IMR-90 (cell line): ENCODE data around the gene MTMR8. TPM values are rescaled to one million over a fixed set of nuclear protein-coding genes. Genes with fewer than 3 reads are reported as not detected.

Source experiments
- ATAC-seq: fragments of 200-7000 bp; cut with Tn5 transposase; 2 replicates; pipeline ENCODE4 v1.9.1; 2020; ENCODE audit warnings: low read depth, mild to moderate bottlenecking, moderate library complexity
- BruUV-seq: library from RNA; stranded (reverse); fragments of 400-500 nt; replicated peaks from 2 replicates; lab custom pipeline; 2021; lab: Mats Ljungman, UMichigan
- CTCF ChIA-PET: fragments of 300-600 bp; formaldehyde crosslinking; extraction: SDS; loops from one replicate; lab custom pipeline; 2021; ENCODE audit warnings: antibody characterized with exemption; lab: Yijun Ruan, JAX
- POLR2A ChIA-PET: fragments of 300-600 bp; sonication (Branson Sonifier 250); formaldehyde crosslinking; loops from one replicate; lab custom pipeline; 2022; ENCODE audit warnings: antibody characterized with exemption; ENCODE audit not compliant: unreplicated experiment; lab: Charles Lee
- DNase-seq: peaks from one replicate; pipeline ENCODE4 v3.0.0; 2013
- H2AFZ ChIP-seq: replicated peaks from 2 replicates; pipeline ENCODE3; 2013; ENCODE audit warnings: low read length, mild to moderate bottlenecking; ENCODE audit not compliant: poor library complexity
- H2AK5ac ChIP-seq: 2 replicates; pipeline ENCODE4 v1.6.1; 2013; ENCODE audit warnings: low read depth, low read length, inconsistent platforms
- H2AK9ac ChIP-seq: replicated peaks from 2 replicates; pipeline ENCODE3; 2013; ENCODE audit warnings: mild to moderate bottlenecking, low read depth, low read length, moderate library complexity; ENCODE audit not compliant: poor library complexity
- H2BK120ac ChIP-seq: 2 replicates; pipeline ENCODE4 v1.6.1; 2013; ENCODE audit warnings: low read depth, low read length, inconsistent platforms
- H2BK15ac ChIP-seq: 3 replicates; pipeline ENCODE4 v1.6.1; 2013; ENCODE audit warnings: low read depth, low read length, inconsistent platforms
- H2BK20ac ChIP-seq: 2 replicates; pipeline ENCODE4 v1.6.1; 2013; ENCODE audit warnings: low read depth, mild to moderate bottlenecking, inconsistent platforms, low read length, moderate library complexity
- H2BK5ac ChIP-seq: 2 replicates; pipeline ENCODE4 v1.6.1; 2013; ENCODE audit warnings: mild to moderate bottlenecking, low read depth, low read length, inconsistent platforms; ENCODE audit not compliant: poor library complexity, severe bottlenecking
- H3K14ac ChIP-seq: replicated peaks from 2 replicates; pipeline ENCODE4 v1.6.1; 2013; ENCODE audit warnings: low read depth, low read length, inconsistent platforms
- H3K18ac ChIP-seq: 2 replicates; pipeline ENCODE4 v1.6.1; 2013; ENCODE audit warnings: low read depth, low read length, control low read depth
- H3K23ac ChIP-seq: 2 replicates; pipeline ENCODE4 v1.6.1; 2013; ENCODE audit warnings: low read depth, low read length, inconsistent platforms
- H3K27ac ChIP-seq: 2 replicates; pipeline ENCODE4 v1.5.1; 2013; ENCODE audit warnings: mild to moderate bottlenecking, control low read depth, low read length; ENCODE audit not compliant: insufficient read depth
- H3K27me3 ChIP-seq: 2 replicates; pipeline ENCODE4 v1.6.1; 2013; ENCODE audit warnings: low read length; ENCODE audit not compliant: control insufficient read depth, insufficient read depth
- H3K36me3 ChIP-seq: 2 replicates; pipeline ENCODE4 v1.6.1; 2013; ENCODE audit warnings: low read length, mixed read lengths; ENCODE audit not compliant: control insufficient read depth, insufficient read depth
- H3K4ac ChIP-seq: 2 replicates; pipeline ENCODE4 v1.6.1; 2013; ENCODE audit warnings: low read depth, low read length, inconsistent platforms
- H3K4me1 ChIP-seq: 2 replicates; pipeline ENCODE4 v1.6.1; 2013; ENCODE audit warnings: low read length, mixed read lengths; ENCODE audit not compliant: control insufficient read depth, insufficient read depth
- H3K4me2 ChIP-seq: 2 replicates; pipeline ENCODE4 v1.6.1; 2013; ENCODE audit warnings: low read depth, mild to moderate bottlenecking, control low read depth, low read length, moderate library complexity
- H3K4me3 ChIP-seq: 2 replicates; pipeline ENCODE4 v1.5.1; 2013; ENCODE audit warnings: low read depth, mild to moderate bottlenecking, control low read depth, low read length, moderate library complexity; ENCODE audit not compliant: insufficient read depth
- H3K56ac ChIP-seq: 2 replicates; pipeline ENCODE4 v1.6.1; 2013; ENCODE audit warnings: low read length, inconsistent platforms; ENCODE audit not compliant: insufficient read depth; ENCODE audit errors: extremely low read depth
- H3K79me1 ChIP-seq, 2 experiments: 2 replicates each; pipeline ENCODE4 v1.6.1; 2013; ENCODE audit warnings: low read length in 2 of 2, inconsistent platforms in 1 of 2, low read depth in 1 of 2
- H3K9ac ChIP-seq: 2 replicates; pipeline ENCODE4 v1.6.1; 2013; ENCODE audit warnings: low read depth, low read length, control low read depth
- H3K9me1 ChIP-seq: 2 replicates; pipeline ENCODE4 v1.6.1; 2013; ENCODE audit warnings: low read length, inconsistent platforms; ENCODE audit not compliant: insufficient read depth
- H3K9me3 ChIP-seq: 2 replicates; pipeline ENCODE4 v1.6.1; 2013; ENCODE audit warnings: low read length; ENCODE audit not compliant: control insufficient read depth, insufficient read depth
- H4K20me1 ChIP-seq: 2 replicates; pipeline ENCODE4 v1.6.1; 2013; ENCODE audit warnings: low read length, inconsistent platforms; ENCODE audit not compliant: insufficient read depth
- H4K5ac ChIP-seq: 2 replicates; pipeline ENCODE4 v1.6.1; 2013; ENCODE audit warnings: mild to moderate bottlenecking, low read depth, low read length, control low read depth
- H4K8ac ChIP-seq, 2 experiments: 2 replicates each; pipeline ENCODE4 v1.6.1; 2013; ENCODE audit warnings: low read depth in 2 of 2, low read length in 2 of 2, control low read depth in 1 of 2, inconsistent platforms in 1 of 2
- H4K91ac ChIP-seq: 2 replicates; pipeline ENCODE4 v1.6.1; 2013; ENCODE audit warnings: low read depth, low read length, inconsistent platforms; ENCODE audit not compliant: insufficient read depth
- BHLHE40 ChIP-seq: fragments of 150-350 bp; IDR thresholded peaks from 2 replicates; pipeline ENCODE4 v1.6.1; 2016; ENCODE audit warnings: mild to moderate bottlenecking, low read depth, low read length
- CEBPB ChIP-seq: IDR thresholded peaks from 2 replicates; pipeline ENCODE4 v1.6.1; 2012; ENCODE audit warnings: low read depth, low read length, improper control_type of control experiment
- CHD1 ChIP-seq: IDR thresholded peaks from 2 replicates; pipeline ENCODE4 v1.6.1; 2012; ENCODE audit warnings: low read depth, low read length, improper control_type of control experiment
- FOS ChIP-seq: fragments of 150-350 bp; IDR thresholded peaks from 2 replicates; pipeline ENCODE4 v1.6.1; 2016; ENCODE audit warnings: low read depth, low read length
- MAFK ChIP-seq: IDR thresholded peaks from 2 replicates; pipeline ENCODE4 v1.6.1; 2012; ENCODE audit warnings: low read depth, low read length, improper control_type of control experiment
- MAZ ChIP-seq: IDR thresholded peaks from 2 replicates; pipeline ENCODE4 v1.6.1; 2012; ENCODE audit warnings: low read depth, mild to moderate bottlenecking, low read length, improper control_type of control experiment, moderate library complexity, borderline replicate concordance
- MXI1 ChIP-seq: IDR thresholded peaks from 2 replicates; pipeline ENCODE4 v1.6.1; 2012; ENCODE audit warnings: low read depth, mild to moderate bottlenecking, low read length, moderate library complexity, borderline replicate concordance
- NFE2L2 ChIP-seq: fragments of 150-350 bp; IDR thresholded peaks from 2 replicates; pipeline ENCODE4 v1.6.1; 2016; ENCODE audit warnings: low read depth, mild to moderate bottlenecking, low read length
- POLR2A ChIP-seq: IDR thresholded peaks from 2 replicates; pipeline ENCODE4 v1.6.1; 2012; ENCODE audit warnings: mild to moderate bottlenecking, low read depth, low read length
- RAD21 ChIP-seq: IDR thresholded peaks from 2 replicates; pipeline ENCODE4 v1.6.1; 2012; ENCODE audit warnings: low read length, improper control_type of control experiment
- RCOR1 ChIP-seq: IDR thresholded peaks from 2 replicates; pipeline ENCODE4 v1.6.1; 2012; ENCODE audit warnings: mild to moderate bottlenecking, low read length, improper control_type of control experiment; ENCODE audit not compliant: insufficient replicate concordance
- RFX5 ChIP-seq: IDR thresholded peaks from 2 replicates; pipeline ENCODE4 v1.8.0; 2012; ENCODE audit warnings: low read depth, mild to moderate bottlenecking, low read length, moderate library complexity
- SMC3 ChIP-seq: fragments of 150-350 bp; IDR thresholded peaks from 2 replicates; pipeline ENCODE4 v1.6.1; 2016; ENCODE audit warnings: low read depth, mild to moderate bottlenecking, antibody characterized with exemption, low read length, moderate library complexity
- WGBS, 2 experiments: methylation state at CpG; one replicate each; pipeline versions ENCODE4 v1.1.5 to v1.1.7; 2013; ENCODE audit warnings: missing lambda C conversion rate in 2 of 2; ENCODE audit not compliant: insufficient read length in 1 of 2; ENCODE audit errors: extremely low coverage in 2 of 2; 5-methylcytosine and 5-hydroxymethylcytosine counted together
- dilution Hi-C: fragments of 300-500 bp; cut with HindIII; formaldehyde crosslinking; loops from one replicate; pipeline ENCODE4 v1.14.3; 2018; ENCODE audit warnings: low sequenced_read_pairs; ENCODE audit not compliant: unreplicated experiment
- in situ Hi-C: fragments of 300-500 bp; cut with MboI; formaldehyde crosslinking; loops from 3 replicates; pipeline ENCODE4 v1.14.3; 2019; ENCODE audit warnings: low sequenced_read_pairs, inconsistent platforms, mixed read lengths
- intact Hi-C: fragments of 100-400 bp; cut with micrococcal nuclease; formaldehyde crosslinking; loops from 2 replicates; pipeline ENCODE4 v1.10.0; 2022
- polyA plus RNA-seq, 3 experiments: library from polyadenylated mRNA; depleted of rRNA; stranded (reverse); fragments of >200 nt; gene quantifications; 2 replicates each; pipeline ENCODE4 v1.2.3, GENCODE V29; 2012; ENCODE audit warnings: low replicate concordance in 1 of 3
- total RNA-seq: library from RNA; depleted of rRNA; stranded (reverse); fragments of >200 nt; gene quantifications from 2 replicates; pipeline ENCODE4 v1.2.3, GENCODE V29; 2012
- TF ChIP-seq, protein P1 (sequence below): fragments of 150-350 bp; IDR thresholded peaks from 2 replicates; pipeline ENCODE4 v1.6.1; 2016; ENCODE audit warnings: low read depth, mild to moderate bottlenecking, low read length, moderate library complexity, borderline replicate concordance
- TF ChIP-seq, protein P2 (sequence below): conservative IDR thresholded peaks from 2 replicates; pipeline ENCODE4 v1.5.1; 2012; ENCODE audit warnings: mild to moderate bottlenecking, low read depth, low read length, improper control_type of control experiment
- TF ChIP-seq, protein P3 (sequence below): fragments of 150-350 bp; IDR thresholded peaks from 2 replicates; pipeline ENCODE4 v1.6.1; 2017; ENCODE audit warnings: mild to moderate bottlenecking, antibody characterized with exemption, low read length, low read depth

Gene MTMR8
- total and polyA plus RNA-seq, 2 of the 4 experiments (the other 2 are of a cell fraction) = not detected

DNA sequence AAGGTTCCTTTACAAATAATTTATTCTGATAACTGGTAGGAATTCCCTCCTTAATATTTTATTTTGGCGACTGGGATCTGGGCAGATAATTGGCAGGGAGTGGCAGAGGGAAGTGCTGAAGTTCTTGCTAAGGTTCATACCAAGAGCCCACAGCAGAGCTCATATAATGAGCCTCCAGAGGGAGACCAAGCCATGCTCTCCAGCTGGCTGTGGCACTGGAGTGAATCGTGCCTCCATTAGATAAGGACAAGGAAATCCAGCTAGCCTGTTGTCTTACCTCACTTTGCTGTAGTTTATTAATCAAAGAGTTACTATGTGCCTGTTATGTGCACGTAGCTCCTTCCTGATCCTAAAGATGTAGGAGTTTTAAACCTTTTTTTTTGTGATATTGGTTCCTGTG, 166.1 kb downstream of the MTMR8 start:
- Histone ChIP-seq H3K14ac (no peak overlapping the region), H3K9me1 (no peaks in the 10 kb centered on the region), H2AK9ac (no peak overlapping the region), H2BK120ac (no peak overlapping the region), H3K36me3 (no peaks in the 10 kb centered on the region), H3K9me3 (no peaks in the 10 kb centered on the region), H2BK5ac (no peak overlapping the region), H3K4me2 (no peak overlapping the region), H3K4me1 (no peaks in the 10 kb centered on the region), H3K79me1 (no peaks in the 10 kb centered on the region), H3K4me3 (no peak overlapping the region), H3K27me3 (no peaks in the 10 kb centered on the region), H3K18ac (no peak overlapping the region), H2AK5ac (no peak overlapping the region), H2AFZ (no peak overlapping the region), H3K27ac (no peak overlapping the region), H4K8ac (no peak overlapping the region), H2BK20ac (no peak overlapping the region), H3K23ac (no peak overlapping the region), H2BK15ac (no peak overlapping the region), H4K5ac (no peak overlapping the region), H3K56ac (no peak overlapping the region), H4K20me1 (no peaks in the 10 kb centered on the region), H4K91ac (no peak overlapping the region), H3K4ac (no peak overlapping the region), H3K9ac (no peak overlapping the region)
- no peak for TF ChIP-seq SMC3
- no peak for TF ChIP-seq RCOR1
- no peak for TF ChIP-seq POLR2A
- TF ChIP-seq BHLHE40 = no peak
- TF ChIP-seq FOS = no peak
- TF ChIP-seq, protein P1, sequence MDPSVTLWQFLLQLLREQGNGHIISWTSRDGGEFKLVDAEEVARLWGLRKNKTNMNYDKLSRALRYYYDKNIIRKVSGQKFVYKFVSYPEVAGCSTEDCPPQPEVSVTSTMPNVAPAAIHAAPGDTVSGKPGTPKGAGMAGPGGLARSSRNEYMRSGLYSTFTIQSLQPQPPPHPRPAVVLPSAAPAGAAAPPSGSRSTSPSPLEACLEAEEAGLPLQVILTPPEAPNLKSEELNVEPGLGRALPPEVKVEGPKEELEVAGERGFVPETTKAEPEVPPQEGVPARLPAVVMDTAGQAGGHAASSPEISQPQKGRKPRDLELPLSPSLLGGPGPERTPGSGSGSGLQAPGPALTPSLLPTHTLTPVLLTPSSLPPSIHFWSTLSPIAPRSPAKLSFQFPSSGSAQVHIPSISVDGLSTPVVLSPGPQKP = no peak
- TF ChIP-seq NFE2L2 = no peak
- no peak for TF ChIP-seq MAZ
- TF ChIP-seq RFX5 = no peak
- no peak for TF ChIP-seq RAD21
- TF ChIP-seq, protein P2, sequence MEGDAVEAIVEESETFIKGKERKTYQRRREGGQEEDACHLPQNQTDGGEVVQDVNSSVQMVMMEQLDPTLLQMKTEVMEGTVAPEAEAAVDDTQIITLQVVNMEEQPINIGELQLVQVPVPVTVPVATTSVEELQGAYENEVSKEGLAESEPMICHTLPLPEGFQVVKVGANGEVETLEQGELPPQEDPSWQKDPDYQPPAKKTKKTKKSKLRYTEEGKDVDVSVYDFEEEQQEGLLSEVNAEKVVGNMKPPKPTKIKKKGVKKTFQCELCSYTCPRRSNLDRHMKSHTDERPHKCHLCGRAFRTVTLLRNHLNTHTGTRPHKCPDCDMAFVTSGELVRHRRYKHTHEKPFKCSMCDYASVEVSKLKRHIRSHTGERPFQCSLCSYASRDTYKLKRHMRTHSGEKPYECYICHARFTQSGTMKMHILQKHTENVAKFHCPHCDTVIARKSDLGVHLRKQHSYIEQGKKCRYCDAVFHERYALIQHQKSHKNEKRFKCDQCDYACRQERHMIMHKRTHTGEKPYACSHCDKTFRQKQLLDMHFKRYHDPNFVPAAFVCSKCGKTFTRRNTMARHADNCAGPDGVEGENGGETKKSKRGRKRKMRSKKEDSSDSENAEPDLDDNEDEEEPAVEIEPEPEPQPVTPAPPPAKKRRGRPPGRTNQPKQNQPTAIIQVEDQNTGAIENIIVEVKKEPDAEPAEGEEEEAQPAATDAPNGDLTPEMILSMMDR = no peak
- TF ChIP-seq MAFK = no peak
- no peak for TF ChIP-seq MXI1
- no peak for TF ChIP-seq CEBPB
- no peak for TF ChIP-seq CHD1
- TF ChIP-seq, protein P3, sequence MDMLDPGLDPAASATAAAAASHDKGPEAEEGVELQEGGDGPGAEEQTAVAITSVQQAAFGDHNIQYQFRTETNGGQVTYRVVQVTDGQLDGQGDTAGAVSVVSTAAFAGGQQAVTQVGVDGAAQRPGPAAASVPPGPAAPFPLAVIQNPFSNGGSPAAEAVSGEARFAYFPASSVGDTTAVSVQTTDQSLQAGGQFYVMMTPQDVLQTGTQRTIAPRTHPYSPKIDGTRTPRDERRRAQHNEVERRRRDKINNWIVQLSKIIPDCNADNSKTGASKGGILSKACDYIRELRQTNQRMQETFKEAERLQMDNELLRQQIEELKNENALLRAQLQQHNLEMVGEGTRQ = no peak
- CTCF ChIA-PET = interaction anchor here (0.6 kb wide), 1 partner anchor 202 kb away, joined by 3 read pairs; no protein-coding TSS in a partner anchor
- POLR2A ChIA-PET = no interaction called here
- intact Hi-C loops (no loop called here), in situ Hi-C loops (no loop called here), dilution Hi-C loops (no loop called here)
- no TSS peak for BruUV-seq
- ATAC-seq (no peak), DNase-seq (no peak)
- WGBS, 2 experiments = no CpG with 5 or more reads among the region's 3 CpGs
